CD14-positive monocyte (primary cell): ENCODE data around the gene CDH4. TPM values are rescaled to one million over a fixed set of nuclear protein-coding genes. Genes with fewer than 3 reads are reported as not detected.

Source experiments
- DNase-seq, 3 donors: peaks; one replicate each; pipeline ENCODE4 v3.0.0-alpha.2; 2011 to 2022
- H2AFZ ChIP-seq: 2 replicates; pipeline ENCODE4 v1.6.0; 2012; ENCODE audit warnings: mild to moderate bottlenecking, low read depth, low read length, inconsistent platforms; ENCODE audit not compliant: insufficient read depth, poor library complexity, severe bottlenecking
- H3K27ac ChIP-seq, 2 donors: 1 replicate in 1 of 2; 2 replicates in 1 of 2; pipeline ENCODE4 v1.5.1; 2012 to 2013; ENCODE audit warnings: low read length in 2 of 2, control low read depth in 1 of 2, inconsistent platforms in 1 of 2, low read depth in 1 of 2, mild to moderate bottlenecking in 1 of 2
- H3K27me3 ChIP-seq, 2 donors: one replicate each; pipeline versions ENCODE4 v1.6.0 to v1.6.1; 2011 to 2013; ENCODE audit warnings: low read length in 2 of 2; ENCODE audit not compliant: control insufficient read depth in 2 of 2, insufficient read depth in 2 of 2
- H3K36me3 ChIP-seq, 2 donors: replicated peaks in 1 of 2; 1 replicate in 1 of 2; 2 replicates in 1 of 2; pipeline versions ENCODE4 v1.5.1 to v1.6.1; 2012 to 2013; ENCODE audit warnings: low read length in 2 of 2, control low read depth in 1 of 2, inconsistent platforms in 1 of 2, mild to moderate bottlenecking in 1 of 2; ENCODE audit not compliant: insufficient read depth in 2 of 2, control insufficient read depth in 1 of 2
- H3K4me1 ChIP-seq, 2 donors: 1 replicate in 1 of 2; 2 replicates in 1 of 2; pipeline versions ENCODE4 v1.5.1 to v1.6.1; 2012 to 2013; ENCODE audit warnings: low read length in 2 of 2, control low read depth in 1 of 2, inconsistent platforms in 1 of 2, mild to moderate bottlenecking in 1 of 2, moderate library complexity in 1 of 2; ENCODE audit not compliant: insufficient read depth in 2 of 2, control insufficient read depth in 1 of 2
- H3K4me2 ChIP-seq: replicated peaks from 2 replicates; pipeline ENCODE3; 2012; ENCODE audit warnings: low read length, moderate library complexity, mild to moderate bottlenecking; ENCODE audit not compliant: poor library complexity, severe bottlenecking; ENCODE audit errors: extremely low read depth
- H3K4me3 ChIP-seq, 3 experiments: fragments of 200-600 bp in 1 of 3; sonication (generic) in 1 of 3; replicated peaks in 1 of 3; 1 replicate in 2 of 3; 2 replicates in 1 of 3; pipeline ENCODE4 v1.5.1; 2011 to 2013; ENCODE audit warnings: low read length in 3 of 3, mild to moderate bottlenecking in 3 of 3, control low read depth in 2 of 3, low read depth in 2 of 3, inconsistent platforms in 1 of 3, moderate library complexity in 1 of 3
- H3K79me2 ChIP-seq: 2 replicates; pipeline ENCODE4 v1.6.0; 2012; ENCODE audit warnings: mild to moderate bottlenecking, control low read depth, inconsistent platforms, low read length, moderate library complexity; ENCODE audit not compliant: insufficient read depth
- H3K9ac ChIP-seq: 2 replicates; pipeline ENCODE4 v1.6.0; 2017; ENCODE audit warnings: low read length, mild to moderate bottlenecking; ENCODE audit not compliant: insufficient read depth, poor library complexity, severe bottlenecking
- H3K9me3 ChIP-seq, 2 donors: replicated peaks in 1 of 2; 1 replicate in 1 of 2; 2 replicates in 1 of 2; pipeline versions ENCODE4 v1.5.1 to v1.6.1; 2012 to 2013; ENCODE audit warnings: low read length in 2 of 2, control low read depth in 1 of 2; ENCODE audit not compliant: control insufficient read depth in 1 of 2, insufficient read depth in 1 of 2
- H4K20me1 ChIP-seq: 2 replicates; pipeline ENCODE4 v1.6.0; 2012; ENCODE audit warnings: mild to moderate bottlenecking, low read length, control low read depth, moderate library complexity; ENCODE audit not compliant: insufficient read depth
- H3K27ac Mint-ChIP-seq, 7 donors: one replicate each; pipeline ENCODE4 v1.8.0; 2020; ENCODE audit warnings: mild to moderate bottlenecking in 7 of 7, mixed read lengths in 7 of 7, moderate library complexity in 6 of 7, inconsistent platforms in 2 of 7
- H3K27me3 Mint-ChIP-seq, 3 donors: one replicate each; pipeline ENCODE4 v1.8.0; 2021 to 2022; ENCODE audit warnings: low read depth in 3 of 3, mild to moderate bottlenecking in 3 of 3, mixed read lengths in 3 of 3, moderate library complexity in 3 of 3, inconsistent platforms in 1 of 3
- H3K36me3 Mint-ChIP-seq, 2 donors: one replicate each; pipeline ENCODE4 v1.8.0; 2020; ENCODE audit warnings: mixed read lengths in 2 of 2, inconsistent platforms in 1 of 2, mild to moderate bottlenecking in 1 of 2
- H3K4me1 Mint-ChIP-seq: one replicate; pipeline ENCODE4 v1.8.0; 2020; ENCODE audit warnings: mild to moderate bottlenecking, mixed read lengths
- H3K4me3 Mint-ChIP-seq, 2 donors: one replicate each; pipeline ENCODE4 v1.8.0; 2020; ENCODE audit warnings: mild to moderate bottlenecking in 2 of 2, mixed read lengths in 2 of 2, moderate library complexity in 1 of 2
- H3K9me3 Mint-ChIP-seq, 7 donors: one replicate each; pipeline ENCODE4 v1.8.0; 2020 to 2022; ENCODE audit warnings: mixed read lengths in 7 of 7, mild to moderate bottlenecking in 6 of 7, moderate library complexity in 6 of 7, inconsistent platforms in 2 of 7
- WGBS: methylation state at CpG from one replicate; pipeline ENCODE4 v1.1.5; 2013; ENCODE audit warnings: missing lambda C conversion rate; ENCODE audit not compliant: insufficient coverage; 5-methylcytosine and 5-hydroxymethylcytosine counted together
- intact Hi-C, 2 donors: fragments of 100-400 bp; cut with micrococcal nuclease; formaldehyde crosslinking; loops; one replicate each; pipeline versions ENCODE4 v1.15.0 to v1.15.1; 2023
- polyA plus RNA-seq, 3 donors: library from polyadenylated mRNA; depleted of rRNA in 1 of 3; unstranded in 2 of 3; stranded (reverse) in 1 of 3; fragments of 300-500 nt in 2 of 3; fragments of >200 nt in 1 of 3; fragmentation: Illumina TruSeq in 2 of 3; gene quantifications; 1 replicate in 2 of 3; 2 replicates in 1 of 3; pipeline ENCODE4 v1.2.3, GENCODE V29; 2012 to 2021
- TF ChIP-seq, protein P1 (sequence below): fragments of 200-600 bp; IDR thresholded peaks from one replicate; pipeline ENCODE4 v1.8.0; 2022; ENCODE audit warnings: antibody characterized with exemption, mild to moderate bottlenecking

Gene CDH4
- polyA plus RNA-seq, 3 donors, result not detected

GRCh38 chr20:61840779-61841455 is 588.9 kb downstream of the CDH4 start:
- Histone ChIP-seq H3K36me3 (no peaks in the 10 kb centered on the region), H3K27me3 (no peaks in the 10 kb centered on the region), H3K79me2 (no peaks in the 10 kb centered on the region), H3K9me3 (peaks cover 0 to 71% of the 10 kb centered on the region in 2 donors), H3K9ac (no peak overlapping the region), H3K27ac (no peak overlapping the region), H4K20me1 (no peaks in the 10 kb centered on the region), H2AFZ (no peak overlapping the region), H3K4me2 (no peak overlapping the region), H3K4me1 (no peaks in the 10 kb centered on the region), H3K4me3 (no peak overlapping the region)
- H3K9me3 Mint-ChIP-seq, result peaks cover 0 to 28% (median 14%) of the 10 kb centered on the region in 7 donors
- TF ChIP-seq, protein P1, sequence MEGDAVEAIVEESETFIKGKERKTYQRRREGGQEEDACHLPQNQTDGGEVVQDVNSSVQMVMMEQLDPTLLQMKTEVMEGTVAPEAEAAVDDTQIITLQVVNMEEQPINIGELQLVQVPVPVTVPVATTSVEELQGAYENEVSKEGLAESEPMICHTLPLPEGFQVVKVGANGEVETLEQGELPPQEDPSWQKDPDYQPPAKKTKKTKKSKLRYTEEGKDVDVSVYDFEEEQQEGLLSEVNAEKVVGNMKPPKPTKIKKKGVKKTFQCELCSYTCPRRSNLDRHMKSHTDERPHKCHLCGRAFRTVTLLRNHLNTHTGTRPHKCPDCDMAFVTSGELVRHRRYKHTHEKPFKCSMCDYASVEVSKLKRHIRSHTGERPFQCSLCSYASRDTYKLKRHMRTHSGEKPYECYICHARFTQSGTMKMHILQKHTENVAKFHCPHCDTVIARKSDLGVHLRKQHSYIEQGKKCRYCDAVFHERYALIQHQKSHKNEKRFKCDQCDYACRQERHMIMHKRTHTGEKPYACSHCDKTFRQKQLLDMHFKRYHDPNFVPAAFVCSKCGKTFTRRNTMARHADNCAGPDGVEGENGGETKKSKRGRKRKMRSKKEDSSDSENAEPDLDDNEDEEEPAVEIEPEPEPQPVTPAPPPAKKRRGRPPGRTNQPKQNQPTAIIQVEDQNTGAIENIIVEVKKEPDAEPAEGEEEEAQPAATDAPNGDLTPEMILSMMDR, result no peak
- WGBS, result 90% methylated on average over 9 of the region's 26 CpGs
- no peak overlapping the region for H3K27ac Mint-ChIP-seq
- DNase-seq, result no peak
- no peak overlapping the region for H3K4me3 Mint-ChIP-seq
- peaks cover 0 to 2% (median 0%) of the 10 kb centered on the region in 3 donors for H3K27me3 Mint-ChIP-seq
- no peaks in the 10 kb centered on the region for H3K36me3 Mint-ChIP-seq
- H3K4me1 Mint-ChIP-seq, result no peaks in the 10 kb centered on the region
- intact Hi-C loops, result no loop called here

DNA sequence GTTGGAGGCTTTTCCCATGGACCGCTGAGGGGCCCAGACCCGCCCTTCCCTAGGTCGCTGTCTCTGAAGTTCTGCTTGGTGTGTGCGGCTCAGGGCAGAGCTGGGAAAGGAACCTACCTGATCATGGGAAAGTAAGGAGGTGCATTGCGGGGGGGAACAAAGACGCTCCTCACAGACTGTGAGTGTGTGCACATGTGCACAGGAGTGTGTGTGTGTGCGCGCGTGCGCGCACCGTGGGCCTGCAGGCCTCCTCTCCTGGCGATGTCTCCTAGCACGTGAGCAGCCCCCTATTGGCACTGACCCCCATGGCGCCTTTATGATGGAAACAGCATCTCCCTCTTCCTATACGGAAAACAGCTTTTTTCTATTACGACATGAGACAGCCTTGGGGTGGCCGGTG is 589.5 kb downstream of the CDH4 start:
- 91% methylated on average over 18 of the region's 18 CpGs for WGBS

More for the DNA sequence above, 589.5 kb downstream of the CDH4 start:
- no peak overlapping the region for H3K4me3 Mint-ChIP-seq
- no peaks in the 10 kb centered on the region for H3K4me1 ChIP-seq
- H3K9me3 ChIP-seq, result peaks cover 0 to 74% of the 10 kb centered on the region in 2 donors
- no peak overlapping the region for H2AFZ ChIP-seq
- no peak overlapping the region for H3K4me3 ChIP-seq
- H3K9ac ChIP-seq, result no peak overlapping the region
- no peaks in the 10 kb centered on the region for H3K27me3 ChIP-seq
- no peaks in the 10 kb centered on the region for H3K4me1 Mint-ChIP-seq
- DNase-seq, result no peak
- H3K79me2 ChIP-seq, result no peaks in the 10 kb centered on the region
- no peaks in the 10 kb centered on the region for H3K36me3 Mint-ChIP-seq
- peaks cover 0 to 2% (median 1%) of the 10 kb centered on the region in 3 donors for H3K27me3 Mint-ChIP-seq
- TF ChIP-seq, protein P1, result no peak
- H3K4me2 ChIP-seq, result no peak overlapping the region
- no peaks in the 10 kb centered on the region for H3K36me3 ChIP-seq
- intact Hi-C loops, result no loop called here
- H3K9me3 Mint-ChIP-seq, result peaks cover 0 to 34% (median 17%) of the 10 kb centered on the region in 7 donors
- no peaks in the 10 kb centered on the region for H4K20me1 ChIP-seq
- H3K27ac Mint-ChIP-seq, result no peak overlapping the region
- H3K27ac ChIP-seq, result no peak overlapping the region
